NK-92 (cell line): ENCODE data around the gene PCDHB2.
A peak's percentile ranks its signal among the peaks of the same experiment; 100 is the strongest.
"Not testable (repeated sequence)": the region's sequence is repeated elsewhere in the genome, so short reads cannot be mapped to it uniquely, and the experiment has no call there.

ENCODE experiments used
- DNase-seq: peaks from one replicate; lab custom pipeline; 2025; ENCODE audit not compliant: unreplicated experiment; lab: John Stamatoyannopoulos, UW

The PCDHB2 gene

DNA sequence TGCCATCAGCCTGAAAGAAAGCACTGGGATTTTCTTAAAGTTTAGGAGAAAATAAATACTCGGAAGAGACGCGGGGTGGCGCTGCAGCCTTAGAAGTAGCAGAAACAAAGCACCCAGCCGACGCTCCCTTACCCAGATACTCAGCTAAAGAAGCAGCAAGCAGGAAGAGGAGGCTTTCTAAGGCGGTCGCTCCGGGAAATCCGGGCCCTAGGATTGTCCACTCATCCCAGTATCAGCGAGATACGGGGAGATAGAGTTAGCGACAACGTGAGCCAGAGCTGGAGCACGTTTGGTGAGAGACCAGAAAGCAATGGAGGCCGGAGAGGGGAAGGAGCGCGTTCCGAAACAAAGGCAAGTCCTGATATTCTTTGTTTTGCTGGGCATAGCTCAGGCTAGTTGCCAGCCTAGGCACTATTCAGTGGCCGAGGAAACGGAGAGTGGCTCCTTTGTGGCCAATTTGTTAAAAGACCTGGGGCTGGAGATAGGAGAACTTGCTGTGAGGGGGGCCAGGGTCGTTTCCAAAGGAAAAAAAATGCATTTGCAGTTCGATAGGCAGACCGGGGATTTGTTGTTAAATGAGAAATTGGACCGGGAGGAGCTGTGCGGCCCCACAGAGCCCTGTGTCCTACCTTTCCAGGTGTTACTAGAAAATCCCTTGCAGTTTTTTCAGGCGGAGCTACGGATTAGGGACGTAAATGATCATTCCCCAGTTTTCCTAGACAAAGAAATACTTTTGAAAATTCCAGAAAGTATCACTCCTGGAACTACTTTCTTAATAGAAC lies at the start of gene PCDHB2:
Gene PCDHB2, plus strand, starts transcription at position 135 of the 782 bp plus-strand sequence. Its CDS starts 176 bp downstream, at position 311.
- DNase-seq = no peak

DNA sequence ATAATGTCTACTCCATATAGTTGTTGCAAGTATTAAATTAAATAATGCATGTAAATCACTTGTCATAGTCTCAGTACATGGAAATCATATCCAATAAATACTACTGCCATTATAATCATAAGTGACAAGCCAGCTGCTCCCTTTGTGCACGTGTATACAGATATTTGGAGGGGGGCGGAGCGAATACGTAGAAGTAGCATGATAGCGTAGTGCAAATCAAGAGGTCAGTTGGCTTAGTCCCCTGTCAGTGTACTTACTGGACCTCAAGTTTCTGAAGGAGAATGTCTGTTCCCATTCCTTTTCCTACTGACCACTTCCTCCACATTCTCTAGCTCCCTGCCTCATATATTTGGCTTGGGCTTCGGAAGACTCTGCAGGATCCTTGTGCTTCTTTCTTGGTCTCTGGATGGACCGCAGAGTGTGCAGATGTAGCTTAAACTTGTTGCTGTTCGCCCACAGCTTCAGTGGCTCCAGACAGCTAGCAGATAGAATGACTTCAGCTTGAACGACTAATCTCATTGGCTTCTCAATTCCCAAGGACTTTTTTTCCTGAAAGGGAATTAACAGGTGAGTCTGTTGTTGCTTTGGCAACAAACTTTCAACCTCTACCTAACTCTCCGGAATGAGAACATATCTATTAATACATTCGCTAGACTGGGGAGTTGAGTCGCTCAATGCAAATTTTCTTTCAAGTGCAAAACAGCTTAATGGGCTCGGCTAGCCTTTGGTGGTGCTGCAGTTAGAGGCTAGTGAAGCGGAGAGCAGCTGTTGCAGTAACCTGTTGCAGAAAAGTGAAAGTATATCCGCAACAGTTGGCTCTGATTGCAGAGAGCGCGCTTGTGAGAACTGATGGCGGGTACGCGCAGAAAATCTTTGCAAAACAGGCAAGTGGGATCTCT lies 43.5 kb upstream of the PCDHB2 start, which contains the start of gene PCDHB1:
Gene PCDHB1, plus strand, starts transcription at position 753 of the 899 bp plus-strand sequence. Its CDS starts 97 bp downstream, at position 850.
- no peak for DNase-seq

DNA sequence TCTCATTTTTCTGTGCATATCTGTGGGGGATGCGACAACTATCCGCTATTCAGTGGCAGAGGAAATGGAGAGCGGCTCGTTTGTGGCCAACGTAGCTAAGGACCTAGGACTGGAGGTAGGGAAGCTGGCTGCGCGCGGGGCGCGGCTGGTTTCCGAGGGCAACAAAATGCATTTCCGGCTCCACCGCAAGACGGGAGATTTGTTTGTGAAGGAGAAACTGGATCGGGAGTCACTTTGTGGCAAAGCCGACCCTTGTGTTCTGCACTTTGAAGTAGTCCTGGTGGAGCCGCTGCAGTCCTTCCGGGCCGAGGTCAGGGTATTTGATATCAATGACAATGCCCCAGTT lies 42.9 kb upstream of the PCDHB2 start:
- DNase-seq = no peak

DNA sequence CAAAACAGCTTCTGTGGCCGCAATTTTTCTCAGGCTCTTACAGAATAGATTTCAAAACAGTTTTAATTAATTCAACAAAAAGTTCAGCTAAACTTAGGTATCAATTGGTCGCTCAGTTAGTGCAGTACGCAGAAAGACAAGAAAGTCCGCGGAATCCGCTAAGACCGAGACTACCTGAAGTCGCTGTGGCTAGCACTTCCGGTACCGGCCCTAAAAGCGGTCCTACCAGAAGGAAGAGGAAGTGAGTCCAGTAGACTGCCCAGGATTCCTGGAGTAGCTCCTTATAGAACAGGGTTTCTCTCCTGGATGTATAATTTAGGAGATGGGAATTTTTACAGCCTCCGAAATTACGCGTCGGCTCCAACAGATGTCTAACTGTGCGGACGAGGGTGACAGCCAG lies 16.6 kb upstream of the PCDHB2 start:
- DNase-seq = no peak

DNA sequence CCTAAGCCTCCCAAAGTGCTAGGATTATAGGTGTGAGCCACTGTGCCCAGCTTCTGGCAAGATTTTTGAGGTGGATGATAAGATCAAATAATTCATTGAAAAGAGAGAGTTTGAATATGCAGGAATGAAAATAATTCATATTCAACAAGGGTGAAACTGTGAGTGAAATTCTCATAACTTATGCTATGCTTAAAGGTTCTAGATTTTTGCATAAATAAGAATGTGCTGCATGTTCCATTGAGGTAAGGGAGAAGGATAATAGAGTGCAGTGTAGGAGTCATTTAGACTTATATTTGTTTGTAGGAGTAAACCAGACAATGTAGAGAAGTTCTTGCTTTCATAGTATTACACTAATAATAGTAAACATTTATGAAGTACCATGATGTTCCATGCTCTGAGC lies 12.2 kb upstream of the PCDHB2 start:
- DNase-seq = no peak

DNA sequence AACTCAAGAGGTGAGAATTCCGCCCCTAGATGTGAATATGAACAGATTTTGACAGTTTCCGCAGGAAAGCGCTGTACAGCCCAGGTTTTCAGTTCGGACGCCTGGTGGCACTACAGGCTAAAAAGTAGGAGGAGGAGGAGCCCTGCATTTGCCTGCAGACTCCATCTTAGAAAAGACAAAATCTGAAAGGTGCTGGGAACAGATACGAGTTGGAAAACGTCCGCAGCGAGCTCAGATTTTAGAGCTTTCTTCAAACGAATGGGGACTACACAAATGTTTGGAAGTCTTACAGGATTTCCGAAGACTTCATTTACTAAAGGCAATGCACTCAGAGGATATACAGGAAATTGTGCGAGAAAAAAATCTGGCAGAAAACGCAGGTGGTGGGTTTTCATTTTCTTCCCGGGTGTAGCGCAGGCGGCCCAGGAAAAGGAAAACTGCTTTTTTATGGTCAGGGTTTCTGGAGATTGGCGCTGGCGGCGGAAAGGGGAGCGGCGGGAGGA lies 9.9 kb upstream of the PCDHB2 start:
- DNase-seq = no peak

DNA sequence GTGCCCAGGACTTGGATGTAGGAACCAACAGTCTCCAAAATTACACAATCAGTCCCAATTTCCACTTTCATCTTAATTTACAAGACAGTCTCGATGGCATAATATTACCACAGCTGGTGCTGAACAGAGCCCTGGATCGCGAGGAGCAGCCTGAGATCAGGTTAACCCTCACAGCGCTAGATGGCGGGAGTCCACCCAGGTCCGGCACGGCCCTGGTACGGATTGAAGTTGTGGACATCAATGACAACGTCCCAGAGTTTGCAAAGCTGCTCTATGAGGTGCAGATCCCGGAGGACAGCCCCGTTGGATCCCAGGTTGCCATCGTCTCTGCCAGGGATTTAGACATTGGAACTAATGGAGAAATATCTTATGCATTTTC lies 837 bp downstream of the PCDHB2 start:
- DNase-seq = no peak

DNA sequence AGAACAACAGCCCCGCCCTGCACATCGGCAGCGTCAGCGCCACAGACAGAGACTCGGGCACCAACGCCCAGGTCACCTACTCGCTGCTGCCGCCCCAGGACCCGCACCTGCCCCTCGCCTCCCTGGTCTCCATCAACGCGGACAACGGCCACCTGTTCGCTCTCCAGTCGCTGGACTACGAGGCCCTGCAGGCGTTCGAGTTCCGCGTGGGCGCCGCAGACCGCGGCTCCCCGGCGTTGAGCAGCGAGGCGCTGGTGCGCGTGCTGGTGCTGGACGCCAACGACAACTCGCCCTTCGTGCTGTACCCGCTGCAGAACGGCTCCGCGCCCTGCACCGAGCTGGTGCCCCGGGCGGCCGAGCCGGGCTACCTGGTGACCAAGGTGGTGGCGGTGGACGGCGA lies 1.8 kb downstream of the PCDHB2 start:
- DNase-seq = not testable (repeated sequence)

DNA sequence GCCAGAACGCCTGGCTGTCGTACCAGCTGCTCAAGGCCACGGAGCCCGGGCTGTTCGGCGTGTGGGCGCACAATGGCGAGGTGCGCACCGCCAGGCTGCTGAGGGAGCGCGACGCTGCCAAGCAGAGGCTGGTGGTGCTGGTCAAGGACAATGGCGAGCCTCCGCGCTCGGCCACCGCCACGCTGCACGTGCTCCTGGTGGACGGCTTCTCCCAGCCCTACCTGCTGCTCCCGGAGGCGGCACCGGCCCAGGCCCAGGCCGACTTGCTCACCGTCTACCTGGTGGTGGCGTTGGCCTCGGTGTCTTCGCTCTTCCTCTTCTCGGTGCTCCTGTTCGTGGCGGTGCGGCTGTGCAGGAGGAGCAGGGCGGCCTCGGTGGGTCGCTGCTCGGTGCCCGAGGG lies 2.2 kb downstream of the PCDHB2 start:
- DNase-seq = not testable (repeated sequence)

DNA sequence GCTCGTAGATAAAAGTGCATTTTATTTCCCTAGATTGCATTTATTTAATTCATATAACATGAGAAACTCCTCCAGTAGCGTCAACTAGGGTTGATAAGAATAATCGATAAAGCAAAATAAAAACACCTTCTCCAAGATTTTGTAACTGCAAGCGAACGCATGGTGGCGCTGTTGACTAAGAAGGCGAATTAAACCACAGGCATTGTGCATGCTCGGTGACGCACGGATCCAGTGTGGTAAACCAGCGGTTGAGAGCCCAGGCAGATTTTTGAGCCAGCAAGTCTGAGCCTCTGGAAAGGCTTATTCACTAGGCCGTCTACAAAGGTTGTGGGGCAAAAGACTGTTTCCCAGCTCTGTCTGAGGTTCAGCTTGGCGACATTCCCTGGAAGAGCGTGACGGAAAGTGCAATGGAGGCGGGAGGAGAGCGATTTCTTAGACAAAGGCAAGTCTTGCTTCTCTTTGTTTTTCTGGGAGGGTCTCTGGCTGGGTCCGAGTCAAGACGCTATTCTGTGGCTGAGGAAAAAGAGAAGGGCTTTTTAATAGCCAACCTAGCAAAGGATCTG lies 5.9 kb downstream of the PCDHB2 start, which contains the start of gene PCDHB3:
Gene PCDHB3, plus strand, starts transcription at position 231 of the 563 bp plus-strand sequence. Its CDS starts 177 bp downstream, at position 408.
- peak; percentile 2 for DNase-seq

DNA sequence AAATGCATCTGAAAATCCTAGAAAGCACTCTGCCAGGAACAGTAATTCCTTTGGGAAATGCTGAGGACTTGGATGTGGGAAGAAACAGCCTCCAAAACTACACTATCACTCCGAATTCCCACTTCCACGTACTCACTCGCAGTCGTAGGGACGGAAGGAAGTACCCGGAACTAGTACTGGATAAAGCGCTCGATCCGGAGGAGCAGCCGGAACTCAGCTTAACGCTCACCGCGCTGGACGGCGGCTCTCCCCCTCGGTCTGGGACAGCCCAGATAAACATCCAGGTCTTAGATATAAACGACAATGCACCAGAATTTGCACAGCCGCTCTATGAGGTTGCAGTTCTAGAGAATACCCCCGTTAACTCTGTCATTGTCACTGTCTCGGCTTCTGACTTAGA lies 6.6 kb downstream of the PCDHB2 start:
- no peak for DNase-seq

DNA sequence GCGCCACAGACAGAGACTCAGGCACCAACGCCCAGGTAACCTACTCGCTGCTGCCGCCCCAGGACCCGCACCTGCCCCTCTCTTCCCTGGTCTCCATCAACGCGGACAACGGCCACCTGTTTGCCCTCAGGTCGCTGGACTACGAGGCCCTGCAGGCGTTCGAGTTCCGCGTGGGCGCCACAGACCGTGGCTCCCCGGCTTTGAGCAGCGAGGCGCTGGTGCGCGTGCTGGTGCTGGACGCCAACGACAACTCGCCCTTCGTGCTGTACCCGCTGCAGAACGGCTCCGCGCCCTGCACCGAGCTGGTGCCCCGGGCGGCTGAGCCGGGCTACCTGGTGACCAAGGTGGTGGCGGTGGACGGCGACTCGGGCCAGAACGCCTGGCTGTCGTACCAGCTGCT lies 7.7 kb downstream of the PCDHB2 start:
- DNase-seq = not testable (repeated sequence)

DNA sequence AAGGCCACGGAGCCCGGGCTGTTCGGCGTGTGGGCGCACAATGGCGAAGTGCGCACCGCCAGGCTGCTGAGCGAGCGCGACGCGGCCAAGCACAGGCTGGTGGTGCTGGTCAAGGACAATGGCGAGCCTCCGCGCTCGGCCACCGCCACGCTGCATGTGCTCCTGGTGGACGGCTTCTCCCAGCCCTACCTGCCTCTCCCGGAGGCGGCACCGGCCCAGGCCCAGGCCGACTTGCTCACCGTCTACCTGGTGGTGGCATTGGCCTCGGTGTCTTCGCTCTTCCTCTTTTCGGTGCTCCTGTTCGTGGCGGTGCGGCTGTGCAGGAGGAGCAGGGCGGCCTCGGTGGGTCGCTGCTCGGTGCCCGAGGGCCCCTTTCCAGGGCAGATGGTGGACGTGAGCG lies 8.1 kb downstream of the PCDHB2 start:
- not testable (repeated sequence) for DNase-seq

DNA sequence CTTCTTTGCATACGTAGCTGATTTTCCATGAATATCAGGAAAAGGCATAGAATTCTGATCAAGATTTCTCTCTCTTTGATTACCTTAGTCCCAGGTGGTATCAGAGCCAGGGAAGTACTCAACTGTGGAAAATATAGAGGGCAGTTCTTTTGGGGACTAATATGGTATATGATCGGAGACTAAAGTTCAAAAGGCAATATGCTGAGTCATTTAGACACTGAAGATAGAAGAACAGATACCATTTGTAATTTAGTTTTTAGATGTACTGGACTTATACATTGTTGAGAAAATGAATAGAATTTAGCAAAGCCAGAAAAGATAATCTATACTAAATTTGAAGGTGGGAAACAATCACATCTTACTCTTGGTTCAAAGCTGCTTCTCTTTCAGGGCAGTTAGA lies 10.9 kb downstream of the PCDHB2 start:
- DNase-seq = no peak

DNA sequence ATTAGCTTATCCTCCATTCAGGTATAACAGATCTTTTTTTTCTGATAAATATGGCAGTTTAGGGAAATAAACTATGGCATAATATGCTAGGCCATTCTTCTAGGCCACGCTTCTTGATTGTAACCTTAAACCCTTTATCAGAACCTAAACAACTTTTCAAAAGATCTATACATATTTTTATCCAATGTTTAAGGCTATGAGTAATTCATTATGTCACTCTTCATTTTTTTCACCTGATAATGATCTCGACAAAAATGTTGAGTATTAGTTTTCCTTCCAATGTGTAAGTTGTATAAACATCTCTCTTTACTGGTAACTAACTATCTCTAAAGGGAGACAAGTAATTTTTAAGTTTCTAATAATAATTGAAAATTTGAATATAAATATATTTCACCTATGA lies 24.8 kb downstream of the PCDHB2 start:
- DNase-seq = no peak

DNA sequence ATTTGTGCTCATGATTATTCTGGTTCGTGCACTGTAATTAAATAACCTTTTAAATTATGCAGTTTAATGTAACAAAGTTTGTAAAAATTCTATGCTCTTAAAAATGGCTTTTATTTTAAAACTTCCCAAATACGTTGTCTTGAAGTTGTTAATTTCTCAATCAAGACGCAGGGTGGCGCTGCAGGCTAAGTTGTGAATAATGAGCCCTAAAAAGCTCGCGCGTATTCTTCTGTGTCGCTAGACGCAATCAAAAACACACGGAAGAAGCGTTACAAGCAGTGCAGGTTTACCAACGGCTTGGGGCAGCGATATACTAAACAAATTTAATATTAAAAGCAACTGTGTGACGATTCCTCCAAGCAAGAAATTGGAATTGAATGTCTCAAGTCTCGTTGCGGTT lies 27.1 kb downstream of the PCDHB2 start, which contains the start of gene PCDHB4:
Gene PCDHB4, plus strand, starts transcription at position 256 of the 400 bp plus-strand sequence. CDS start 181 bp downstream, outside the sequence.
- DNase-seq = no peak

DNA sequence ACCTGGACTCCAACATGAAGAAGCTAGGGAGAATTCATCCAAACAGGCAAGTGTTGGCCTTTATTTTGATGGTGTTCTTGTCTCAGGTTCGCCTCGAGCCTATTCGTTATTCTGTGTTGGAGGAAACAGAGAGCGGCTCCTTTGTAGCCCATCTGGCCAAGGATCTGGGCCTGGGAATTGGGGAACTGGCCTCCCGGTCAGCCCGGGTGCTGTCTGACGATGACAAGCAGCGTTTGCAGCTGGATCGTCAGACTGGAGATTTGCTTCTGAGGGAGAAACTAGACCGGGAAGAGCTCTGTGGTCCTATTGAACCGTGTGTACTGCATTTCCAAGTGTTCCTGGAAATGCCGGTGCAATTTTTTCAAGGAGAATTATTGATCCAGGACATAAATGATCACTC lies 27.6 kb downstream of the PCDHB2 start:
- DNase-seq = no peak

DNA sequence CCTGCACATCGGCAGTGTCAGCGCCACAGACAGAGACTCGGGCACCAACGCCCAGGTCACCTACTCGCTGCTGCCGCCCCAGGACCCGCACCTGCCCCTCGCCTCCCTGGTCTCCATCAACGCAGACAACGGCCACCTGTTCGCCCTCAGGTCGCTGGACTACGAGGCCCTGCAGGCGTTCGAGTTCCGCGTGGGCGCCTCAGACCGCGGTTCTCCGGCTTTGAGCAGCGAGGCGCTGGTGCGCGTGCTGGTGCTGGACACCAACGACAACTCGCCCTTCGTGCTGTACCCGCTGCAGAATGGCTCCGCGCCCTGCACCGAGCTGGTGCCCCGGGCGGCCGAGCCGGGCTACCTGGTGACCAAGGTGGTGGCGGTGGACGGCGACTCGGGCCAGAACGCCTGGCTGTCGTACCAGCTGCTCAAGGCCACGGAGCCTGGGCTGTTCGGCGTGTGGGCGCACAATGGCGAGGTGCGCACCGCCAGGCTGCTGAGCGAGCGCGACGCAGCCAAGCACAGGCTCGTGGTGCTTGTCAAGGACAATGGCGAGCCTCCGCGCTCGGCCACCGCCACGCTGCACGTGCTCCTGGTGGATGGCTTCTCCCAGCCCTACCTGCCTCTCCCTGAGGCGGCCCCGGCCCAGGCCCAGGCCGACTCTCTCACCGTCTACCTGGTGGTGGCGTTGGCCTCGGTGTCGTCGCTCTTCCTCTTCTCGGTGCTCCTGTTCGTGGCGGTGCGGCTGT lies 29.2 kb downstream of the PCDHB2 start:
- not testable (repeated sequence) for DNase-seq

DNA sequence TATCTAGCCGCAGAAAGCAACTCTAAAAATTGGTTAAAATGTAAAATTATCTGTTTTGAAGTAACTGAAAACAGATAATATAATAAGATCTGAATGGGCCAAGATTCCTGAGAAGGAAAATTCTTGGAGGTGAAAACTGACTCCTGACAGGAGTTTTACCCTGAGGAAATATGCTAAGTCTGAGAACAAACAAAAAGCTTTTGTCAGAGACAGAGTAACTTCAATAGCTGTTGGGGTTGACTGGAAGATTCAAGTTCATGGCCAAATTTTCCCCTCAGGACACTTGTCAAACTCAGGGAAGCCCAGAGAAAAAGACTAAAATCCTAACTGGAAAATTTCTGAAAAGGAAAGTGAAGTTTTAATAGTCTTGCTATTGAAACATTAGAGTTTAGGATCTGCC lies 32.9 kb downstream of the PCDHB2 start:
- no peak for DNase-seq

DNA sequence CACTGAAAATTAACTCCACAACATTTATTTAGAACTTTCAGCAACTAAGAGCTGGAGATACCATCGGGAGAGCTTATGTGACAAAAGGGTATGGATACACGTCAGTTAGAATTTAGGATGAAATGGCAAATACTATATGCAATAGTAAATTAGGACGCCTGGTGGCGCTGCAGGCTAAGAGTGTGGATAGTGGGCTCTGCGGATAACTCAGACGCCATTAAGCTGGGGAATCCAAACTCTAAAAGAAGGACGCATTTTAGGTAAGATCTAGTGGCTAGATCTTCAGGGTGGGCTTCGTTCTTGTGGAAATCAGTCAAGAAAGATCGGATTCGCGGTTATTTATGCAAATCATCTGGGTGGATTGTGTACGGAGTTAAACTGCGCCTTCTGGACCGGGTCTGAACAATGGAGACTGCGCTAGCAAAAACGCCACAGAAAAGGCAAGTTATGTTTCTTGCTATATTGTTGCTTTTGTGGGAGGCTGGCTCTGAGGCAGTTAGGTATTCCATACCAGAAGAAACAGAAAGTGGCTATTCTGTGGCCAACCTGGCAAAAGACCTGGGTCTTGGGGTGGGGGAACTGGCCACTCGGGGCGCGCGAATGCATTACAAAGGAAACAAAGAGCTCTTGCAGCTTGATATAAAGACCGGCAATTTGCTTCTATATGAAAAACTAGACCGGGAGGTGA lies 40.8 kb downstream of the PCDHB2 start, which contains the start of gene PCDHB5:
Gene PCDHB5, plus strand, starts transcription at position 177 of the 688 bp plus-strand sequence. Its CDS starts 229 bp downstream, at position 406.
- DNase-seq = no peak
